C4-2B (cell line): ENCODE measurements around the gene PRMT3.
"Not testable (repeated sequence)": the region's sequence is repeated elsewhere in the genome, so short reads cannot be mapped to it uniquely, and the experiment has no call there.

Experiments
- H3K27ac ChIP-seq: fragments of 450-650 bp; 2 replicates; pipeline ENCODE4 v1.5.1; 2017
- CTCF ChIP-seq: fragments of 450-650 bp; conservative IDR thresholded peaks from 2 replicates; pipeline ENCODE4 v1.5.1; 2017; ENCODE audit warnings: mild to moderate bottlenecking
- ZFX ChIP-seq: fragments of 450-650 bp; IDR thresholded peaks from 2 replicates; pipeline ENCODE4 v1.6.1; 2017

The PRMT3 gene

GRCh38 chr11:20544603-20545237 is 157.2 kb downstream of the PRMT3 start:
- TF ChIP-seq CTCF (no peak), ZFX (no peak)
- no peak overlapping the region for H3K27ac ChIP-seq

DNA sequence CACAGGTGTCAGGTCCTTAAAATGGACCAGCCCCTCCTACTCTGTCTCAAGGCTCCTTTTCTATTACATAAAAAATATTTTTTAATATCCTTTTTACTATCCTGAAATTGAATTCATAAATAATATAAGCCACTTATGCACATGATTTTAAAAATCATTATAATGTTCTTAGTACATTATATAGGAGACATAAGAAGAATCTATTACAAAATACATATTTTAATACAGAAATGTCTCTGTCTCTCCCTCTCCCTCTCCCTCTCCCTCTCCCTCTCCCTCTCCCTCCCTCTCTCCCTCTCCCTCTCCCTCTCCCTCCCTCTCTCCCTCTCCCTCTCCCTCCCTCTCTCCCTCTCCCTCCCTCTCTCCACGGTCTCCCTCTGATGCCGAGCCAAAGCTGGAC is 159.9 kb downstream of the PRMT3 start:
- TF ChIP-seq CTCF = no peak
- no peak overlapping the region for H3K27ac ChIP-seq

DNA sequence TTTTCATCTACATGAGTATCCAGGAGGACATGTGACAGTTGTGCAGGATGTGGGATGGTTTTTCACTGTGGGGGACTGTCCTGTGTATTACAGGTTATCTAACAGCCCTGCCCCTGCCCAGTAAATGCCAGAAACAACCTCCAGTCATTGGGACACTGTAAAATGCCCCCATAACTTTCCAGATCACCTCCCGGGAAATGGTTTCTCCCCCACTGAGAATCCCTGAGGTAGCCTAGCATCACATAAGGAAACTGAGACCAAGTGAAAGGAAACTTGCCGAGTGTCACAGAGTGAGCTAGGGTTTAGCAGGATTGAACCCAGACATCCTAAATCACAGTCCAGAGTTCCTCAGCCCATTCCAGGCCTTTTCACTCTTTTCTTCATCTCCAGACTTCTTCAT is 163.6 kb downstream of the PRMT3 start:
- H3K27ac ChIP-seq = no peak overlapping the region
- TF ChIP-seq ZFX = no peak
- no peak for TF ChIP-seq CTCF

DNA sequence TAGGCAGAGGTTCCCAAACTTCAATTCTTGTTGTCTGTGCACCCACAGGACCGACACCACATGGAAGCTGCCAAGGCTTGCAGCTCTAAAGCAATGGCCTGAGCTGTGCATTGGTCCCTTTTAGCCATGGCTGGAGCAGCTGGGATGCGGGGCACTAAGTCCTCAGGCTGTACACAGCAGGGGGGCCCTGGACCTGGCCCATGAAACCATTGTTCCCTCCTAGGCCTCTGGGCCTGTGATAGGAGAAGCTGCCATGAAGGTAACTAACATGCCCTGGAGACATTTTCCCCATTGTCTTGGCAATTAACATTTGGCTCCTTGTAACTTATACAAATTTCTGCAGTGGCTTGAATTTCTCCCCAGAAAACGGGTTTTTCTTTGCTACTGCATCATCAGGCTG is 168.3 kb downstream of the PRMT3 start:
- TF ChIP-seq ZFX (no peak), CTCF (no peak)
- H3K27ac ChIP-seq = no peak overlapping the region

GRCh38 chr11:20556396-20556795 is 168.9 kb downstream of the PRMT3 start:
- not testable (repeated sequence) for H3K27ac ChIP-seq

- H3K27ac ChIP-seq = no peak overlapping the region
- TF ChIP-seq CTCF = no peak
- TF ChIP-seq ZFX = no peak
These were observed 171.2 kb downstream of the PRMT3 start for GRCh38 chr11:20558741-20559140.
